Neuron (in vitro differentiated cells): ENCODE results near the gene RASL11A.
A peak's percentile ranks its signal among the peaks of the same experiment; 100 is the strongest.
"Not testable (repeated sequence)": the region's sequence is repeated elsewhere in the genome, so short reads cannot be mapped to it uniquely, and the experiment has no call there.

Experiments
- H2AFZ ChIP-seq: one replicate; pipeline ENCODE4 v1.6.1; 2013; ENCODE audit warnings: low read depth, mild to moderate bottlenecking, inconsistent platforms, low read length, moderate library complexity
- H3K27me3 ChIP-seq: one replicate; pipeline ENCODE4 v1.6.1; 2013; ENCODE audit warnings: low read length; ENCODE audit not compliant: insufficient read depth
- H3K36me3 ChIP-seq: one replicate; pipeline ENCODE4 v1.6.1; 2013; ENCODE audit warnings: low read length; ENCODE audit not compliant: insufficient read depth
- H3K4me1 ChIP-seq: one replicate; pipeline ENCODE4 v1.6.1; 2013; ENCODE audit warnings: low read length; ENCODE audit not compliant: insufficient read depth
- H3K4me3 ChIP-seq: 2 replicates; pipeline ENCODE4 v1.5.1; 2013; ENCODE audit warnings: mild to moderate bottlenecking, low read length, moderate library complexity
- H3K9me3 ChIP-seq: one replicate; pipeline ENCODE4 v1.6.1; 2013; ENCODE audit warnings: low read length

The RASL11A gene

GRCh38 chr13:27270594-27271520, at the start of gene RASL11A:
Gene RASL11A (plus strand): TSS chr13:27270830. CDS start chr13:27270945, 115 bp downstream.
- H3K27me3 ChIP-seq, result no peaks in the 10 kb centered on the region
- H3K4me1 ChIP-seq, result peaks cover 2% of the 10 kb centered on the region
- H3K9me3 ChIP-seq, result no peaks in the 10 kb centered on the region
- H2AFZ ChIP-seq, result peak within 1 kb of the TSS; percentile 75
- peak within 1 kb of the TSS; percentile 51 for H3K4me3 ChIP-seq
- no peaks in the 10 kb centered on the region for H3K36me3 ChIP-seq

- H3K9me3 ChIP-seq, H3K36me3 ChIP-seq, H2AFZ ChIP-seq, H3K4me3 ChIP-seq, H3K27me3 ChIP-seq, H3K4me1 ChIP-seq: not testable (repeated sequence)
Observed at GRCh38 chr13:27222100-27222499, 48.5 kb upstream of the RASL11A start.

GRCh38 chr13:27226991-27227390, 43.6 kb upstream of the RASL11A start:
- Histone ChIP-seq H2AFZ (no peak overlapping the region), H3K36me3 (no peaks in the 10 kb centered on the region)

GRCh38 chr13:27228131-27228530, 42.5 kb upstream of the RASL11A start:
- H3K4me1 ChIP-seq, result no peaks in the 10 kb centered on the region
- H3K36me3 ChIP-seq, result no peaks in the 10 kb centered on the region
- no peak overlapping the region for H3K4me3 ChIP-seq
- no peak overlapping the region for H2AFZ ChIP-seq
- H3K9me3 ChIP-seq, result peaks cover 6% of the 10 kb centered on the region
- no peaks in the 10 kb centered on the region for H3K27me3 ChIP-seq

More at GRCh38 chr13:27226991-27227390, 43.6 kb upstream of the RASL11A start:
- H3K4me1 ChIP-seq, result no peaks in the 10 kb centered on the region
- no peaks in the 10 kb centered on the region for H3K27me3 ChIP-seq
- H3K9me3 ChIP-seq, result no peaks in the 10 kb centered on the region
- H3K4me3 ChIP-seq, result no peak overlapping the region

- peaks cover 6% of the 10 kb centered on the region for H3K36me3 ChIP-seq
- H3K9me3 ChIP-seq, result peaks cover 6% of the 10 kb centered on the region
- H3K4me1 ChIP-seq, result no peaks in the 10 kb centered on the region
- H2AFZ ChIP-seq, result no peak overlapping the region
- H3K4me3 ChIP-seq, result no peak overlapping the region
- no peaks in the 10 kb centered on the region for H3K27me3 ChIP-seq
Observed at GRCh38 chr13:27229642-27230041, 41.0 kb upstream of the RASL11A start.

GRCh38 chr13:27233964-27234363, 36.7 kb upstream of the RASL11A start:
- Histone ChIP-seq H3K27me3 (no peaks in the 10 kb centered on the region), H3K36me3 (peaks cover 10% of the 10 kb centered on the region), H2AFZ (no peak overlapping the region), H3K9me3 (peaks cover 6% of the 10 kb centered on the region), H3K4me1 (no peaks in the 10 kb centered on the region), H3K4me3 (no peak overlapping the region)

- H3K4me3 ChIP-seq, result no peak overlapping the region
- peaks cover 6% of the 10 kb centered on the region for H3K9me3 ChIP-seq
- H3K27me3 ChIP-seq, result no peaks in the 10 kb centered on the region
- H3K36me3 ChIP-seq, result peaks cover 10% of the 10 kb centered on the region
- H3K4me1 ChIP-seq, result peaks cover 6% of the 10 kb centered on the region
- H2AFZ ChIP-seq, result no peak overlapping the region
Observed at GRCh38 chr13:27236478-27236877, 34.2 kb upstream of the RASL11A start.

GRCh38 chr13:27242702-27243101, 27.9 kb upstream of the RASL11A start:
- no peaks in the 10 kb centered on the region for H3K27me3 ChIP-seq
- H3K36me3 ChIP-seq, result peaks cover 8% of the 10 kb centered on the region
- no peaks in the 10 kb centered on the region for H3K9me3 ChIP-seq
- no peak overlapping the region for H2AFZ ChIP-seq
- H3K4me3 ChIP-seq, result no peak overlapping the region
- peaks cover 6% of the 10 kb centered on the region for H3K4me1 ChIP-seq

GRCh38 chr13:27245610-27246009, 25.0 kb upstream of the RASL11A start:
- Histone ChIP-seq H3K4me3 (no peak overlapping the region), H3K4me1 (peaks cover 10% of the 10 kb centered on the region), H3K36me3 (peaks cover 9% of the 10 kb centered on the region), H3K27me3 (no peaks in the 10 kb centered on the region), H2AFZ (no peak overlapping the region), H3K9me3 (no peaks in the 10 kb centered on the region)

GRCh38 chr13:27250833-27251165, 19.8 kb upstream of the RASL11A start:
- H3K36me3 ChIP-seq, result peaks cover 29% of the 10 kb centered on the region
- H3K27me3 ChIP-seq, result no peaks in the 10 kb centered on the region
- no peaks in the 10 kb centered on the region for H3K9me3 ChIP-seq
- H3K4me1 ChIP-seq, result peaks cover 24% of the 10 kb centered on the region
- peak overlapping the region; percentile 29 for H2AFZ ChIP-seq
- H3K4me3 ChIP-seq, result peak overlapping the region; percentile 78

- no peaks in the 10 kb centered on the region for H3K27me3 ChIP-seq
- H3K4me1 ChIP-seq, result peaks cover 24% of the 10 kb centered on the region
- peak within 1 kb of the TSS; percentile 78 for H3K4me3 ChIP-seq
- H3K9me3 ChIP-seq, result no peaks in the 10 kb centered on the region
- H3K36me3 ChIP-seq, result peaks cover 35% of the 10 kb centered on the region
- peak within 1 kb of the TSS; percentile 29 for H2AFZ ChIP-seq
Observed at GRCh38 chr13:27251166-27252091, 19.2 kb upstream of the RASL11A start, which contains the start of gene RPL21. Gene RPL21 (plus strand): TSS chr13:27251558. CDS start chr13:27253777, 2,219 bp downstream.

GRCh38 chr13:27252467-27252866, 18.2 kb upstream of the RASL11A start:
- Histone ChIP-seq H3K27me3 (no peaks in the 10 kb centered on the region), H3K4me1 (peaks cover 24% of the 10 kb centered on the region), H3K9me3 (no peaks in the 10 kb centered on the region), H3K4me3 (peak overlapping the region; percentile 78), H3K36me3 (peaks cover 45% of the 10 kb centered on the region), H2AFZ (no peak overlapping the region)

GRCh38 chr13:27257233-27257568, 13.4 kb upstream of the RASL11A start:
- H3K9me3 ChIP-seq, result no peaks in the 10 kb centered on the region
- H2AFZ ChIP-seq, result no peak overlapping the region
- no peaks in the 10 kb centered on the region for H3K27me3 ChIP-seq
- H3K36me3 ChIP-seq, result peaks cover 81% of the 10 kb centered on the region
- peaks cover 16% of the 10 kb centered on the region for H3K4me1 ChIP-seq
- no peak overlapping the region for H3K4me3 ChIP-seq
